ENCODE measurements around the gene LRRC14B.
A peak's percentile ranks its signal among the peaks of the same experiment; 100 is the strongest.

Gene LRRC14B

GRCh38 chr5:169071-169727 lies 22.1 kb upstream of the LRRC14B start:
- TF ChIP-seq, protein P1, sequence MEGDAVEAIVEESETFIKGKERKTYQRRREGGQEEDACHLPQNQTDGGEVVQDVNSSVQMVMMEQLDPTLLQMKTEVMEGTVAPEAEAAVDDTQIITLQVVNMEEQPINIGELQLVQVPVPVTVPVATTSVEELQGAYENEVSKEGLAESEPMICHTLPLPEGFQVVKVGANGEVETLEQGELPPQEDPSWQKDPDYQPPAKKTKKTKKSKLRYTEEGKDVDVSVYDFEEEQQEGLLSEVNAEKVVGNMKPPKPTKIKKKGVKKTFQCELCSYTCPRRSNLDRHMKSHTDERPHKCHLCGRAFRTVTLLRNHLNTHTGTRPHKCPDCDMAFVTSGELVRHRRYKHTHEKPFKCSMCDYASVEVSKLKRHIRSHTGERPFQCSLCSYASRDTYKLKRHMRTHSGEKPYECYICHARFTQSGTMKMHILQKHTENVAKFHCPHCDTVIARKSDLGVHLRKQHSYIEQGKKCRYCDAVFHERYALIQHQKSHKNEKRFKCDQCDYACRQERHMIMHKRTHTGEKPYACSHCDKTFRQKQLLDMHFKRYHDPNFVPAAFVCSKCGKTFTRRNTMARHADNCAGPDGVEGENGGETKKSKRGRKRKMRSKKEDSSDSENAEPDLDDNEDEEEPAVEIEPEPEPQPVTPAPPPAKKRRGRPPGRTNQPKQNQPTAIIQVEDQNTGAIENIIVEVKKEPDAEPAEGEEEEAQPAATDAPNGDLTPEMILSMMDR (IDR thresholded peaks at IDR 0.05; ENCODE audit: control insufficient read depth, insufficient read depth, low read depth, low read length, missing control alignments) = no peak
- no peak overlapping the region for H3K4me3 ChIP-seq (ENCODE audit: control insufficient read depth, low read depth, low read length)
- peak; percentile 76 for DNase-seq (ENCODE audit: low read depth)

GRCh38 chr5:169728-170094 lies 21.6 kb upstream of the LRRC14B start:
- no peak for DNase-seq (ENCODE audit: low read depth)
- H3K4me3 ChIP-seq (ENCODE audit: control insufficient read depth, low read depth, low read length) = no peak overlapping the region
- TF ChIP-seq, protein P1 (IDR thresholded peaks at IDR 0.05; ENCODE audit: control insufficient read depth, insufficient read depth, low read depth, low read length, missing control alignments) = no peak

DNA sequence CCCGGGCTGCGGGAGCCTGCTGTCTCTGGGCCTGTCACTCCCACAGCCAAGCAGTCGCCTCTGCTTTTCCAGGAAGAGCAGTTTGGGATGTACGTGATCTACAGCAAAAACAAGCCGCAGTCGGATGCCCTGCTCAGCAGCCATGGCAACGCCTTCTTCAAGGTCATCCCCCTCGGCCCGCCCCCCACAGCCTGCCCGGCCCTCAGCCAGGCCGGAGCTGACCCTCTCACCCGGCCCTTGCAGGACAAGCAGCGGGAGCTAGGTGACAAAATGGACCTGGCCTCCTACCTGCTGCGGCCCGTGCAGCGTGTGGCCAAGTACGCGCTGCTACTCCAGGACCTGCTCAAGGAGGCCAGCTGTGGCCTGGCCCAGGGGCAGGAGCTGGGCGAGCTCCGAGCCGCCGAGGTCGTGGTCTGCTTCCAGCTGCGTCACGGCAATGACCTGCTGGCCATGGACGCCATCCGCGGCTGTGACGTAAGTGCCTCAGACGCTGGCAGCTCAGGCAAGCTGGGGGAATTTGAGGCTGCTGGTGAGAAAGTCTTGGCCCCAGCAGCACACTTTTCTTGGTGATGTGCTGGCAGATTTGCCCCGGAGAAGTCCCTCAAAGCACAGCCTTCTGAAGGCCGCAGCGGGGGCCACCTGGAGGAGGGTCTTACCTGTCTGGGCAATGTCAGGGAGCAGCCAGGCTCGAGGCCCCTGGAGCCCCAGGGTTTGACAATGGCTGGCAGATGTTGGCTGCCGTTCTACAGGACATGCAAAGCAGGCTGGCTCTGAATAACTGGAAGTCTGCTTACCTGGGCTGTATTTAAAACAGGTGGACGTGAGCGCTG lies 20.1 kb upstream of the LRRC14B start:
- H3K4me3 ChIP-seq (ENCODE audit: control insufficient read depth, low read depth, low read length) = no peak overlapping the region
- TF ChIP-seq, protein P1 (IDR thresholded peaks at IDR 0.05; ENCODE audit: control insufficient read depth, insufficient read depth, low read depth, low read length, missing control alignments) = no peak
- no peak for DNase-seq (ENCODE audit: low read depth)

DNA sequence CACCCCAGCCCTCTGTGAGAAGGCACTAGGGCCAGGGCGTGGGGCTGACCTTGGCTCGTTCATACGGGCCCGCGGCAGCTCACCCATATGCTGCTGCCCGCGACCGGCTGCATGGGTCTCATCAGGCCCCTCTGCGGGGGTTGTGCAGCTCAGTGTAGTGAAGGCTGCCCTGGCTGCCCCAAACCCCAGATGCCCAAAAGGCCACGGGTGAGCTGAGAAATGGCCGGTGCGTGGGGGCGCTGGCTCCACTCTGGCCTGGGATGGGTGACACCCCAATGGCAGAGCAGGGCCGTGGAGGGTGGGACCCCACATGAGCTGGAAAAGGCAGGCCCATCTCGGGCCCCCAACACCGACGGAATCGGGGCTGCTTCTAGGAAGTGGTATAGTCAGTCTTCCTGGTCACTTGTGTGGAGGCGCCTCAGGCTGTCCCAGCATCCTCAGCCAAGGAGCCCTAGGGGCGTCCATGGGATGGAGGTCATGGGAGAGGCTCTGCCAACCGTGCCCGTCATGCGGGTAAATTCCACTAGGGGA lies 19.4 kb upstream of the LRRC14B start:
- TF ChIP-seq, protein P1 (IDR thresholded peaks at IDR 0.05; ENCODE audit: control insufficient read depth, insufficient read depth, low read depth, low read length, missing control alignments) = no peak
- DNase-seq (ENCODE audit: low read depth) = no peak
- no peak overlapping the region for H3K4me3 ChIP-seq (ENCODE audit: control insufficient read depth, low read depth, low read length)

DNA sequence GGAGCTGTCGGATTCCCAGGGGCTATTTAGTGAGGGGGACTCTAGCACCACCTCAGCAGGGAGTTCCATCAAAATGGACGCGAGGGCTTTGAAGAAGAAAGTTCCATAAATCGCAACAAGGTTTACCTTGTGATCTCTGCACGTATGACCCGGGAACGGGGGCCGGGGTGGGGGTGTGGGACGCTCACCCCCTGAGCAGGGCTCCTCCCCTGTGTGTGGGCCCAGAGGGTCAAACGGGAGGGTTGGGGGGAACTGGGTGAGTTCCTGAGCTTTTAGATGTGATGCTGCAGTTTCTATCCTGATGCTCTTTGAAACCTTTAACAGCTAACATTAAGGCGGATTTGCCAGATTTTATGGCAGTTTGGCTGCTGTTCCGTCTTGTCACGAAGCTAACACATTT lies 18.9 kb upstream of the LRRC14B start:
- DNase-seq (ENCODE audit: low read depth) = no peak
- TF ChIP-seq, protein P1 (IDR thresholded peaks at IDR 0.05; ENCODE audit: control insufficient read depth, insufficient read depth, low read depth, low read length, missing control alignments) = no peak
- no peak overlapping the region for H3K4me3 ChIP-seq (ENCODE audit: control insufficient read depth, low read depth, low read length)

- no peak for DNase-seq (ENCODE audit: low read depth)
- no peak overlapping the region for H3K4me3 ChIP-seq (ENCODE audit: control insufficient read depth, low read depth, low read length)
- TF ChIP-seq, protein P1 (IDR thresholded peaks at IDR 0.05; ENCODE audit: control insufficient read depth, insufficient read depth, low read depth, low read length, missing control alignments) = no peak
These were observed 18.4 kb upstream of the LRRC14B start for GRCh38 chr5:172841-173251.
